Endothelial cell of umbilical vein (primary cell): ENCODE measurements around the gene DESI2. TPM values are rescaled to one million over a fixed set of nuclear protein-coding genes. Genes with fewer than 3 reads are reported as not detected.

Source experiments
- BruUV-seq: library from RNA; stranded (reverse); fragments of 400-500 nt; replicated peaks from 2 replicates; lab custom pipeline; 2021; lab: Mats Ljungman, UMichigan
- CTCF ChIA-PET: fragments of 300-600, 350-600 bp; sonication (Branson Sonifier 250); formaldehyde crosslinking; loops from one replicate; lab custom pipeline; 2021; ENCODE audit warnings: antibody characterized with exemption, inconsistent platforms; lab: Charles Lee
- POLR2A ChIA-PET: fragments of 300-600, 350-600 bp; sonication (Branson Sonifier 250); formaldehyde crosslinking; loops from one replicate; lab custom pipeline; 2021; ENCODE audit warnings: antibody characterized with exemption, inconsistent platforms; lab: Charles Lee
- DNase-seq: peaks from one replicate; pipeline ENCODE4 v3.0.0-alpha.2; 2011; ENCODE audit warnings: low read depth, low spot score
- FAIRE-seq: peaks from 2 replicates; lab custom pipeline; 2011; peaks lifted over from hg19 to GRCh38; lab: Jason Lieb, UNC
- H2AFZ ChIP-seq: 2 replicates; pipeline ENCODE4 v1.6.0; 2012; ENCODE audit warnings: low read depth, low read length, control low read depth, inconsistent platforms
- H3K27ac ChIP-seq: 2 replicates; pipeline ENCODE4 v1.5.1; 2011; ENCODE audit warnings: low read depth, mild to moderate bottlenecking, control low read depth, low read length, moderate library complexity; ENCODE audit not compliant: insufficient read depth
- H3K27me3 ChIP-seq, 2 experiments: 2 replicates each; pipeline versions ENCODE4 v1.6.0 to v1.6.1; 2011; ENCODE audit warnings: low read length in 2 of 2, mixed read lengths in 1 of 2; ENCODE audit not compliant: control insufficient read depth in 2 of 2, insufficient read depth in 2 of 2
- H3K36me3 ChIP-seq, 2 experiments: 2 replicates in 1 of 2; 3 replicates in 1 of 2; pipeline ENCODE4 v1.5.1; 2011; ENCODE audit warnings: low read length in 2 of 2, mild to moderate bottlenecking in 1 of 2, moderate library complexity in 1 of 2; ENCODE audit not compliant: control insufficient read depth in 2 of 2, insufficient read depth in 2 of 2; ENCODE audit errors: extremely low read depth in 1 of 2
- H3K4me1 ChIP-seq: 3 replicates; pipeline ENCODE4 v1.5.1; 2011; ENCODE audit warnings: mild to moderate bottlenecking, low read length; ENCODE audit not compliant: control insufficient read depth, insufficient read depth; ENCODE audit errors: extremely low read depth
- H3K4me2 ChIP-seq: 2 replicates; pipeline ENCODE4 v1.6.1; 2011; ENCODE audit warnings: low read length, control low read depth, mixed read lengths; ENCODE audit not compliant: insufficient read depth
- H3K4me3 ChIP-seq, 3 experiments: fragments of 200-600 bp in 1 of 3; sonication (generic), shearing (Covaris generic) in 1 of 3; replicated peaks in 1 of 3; 2 replicates each; pipeline ENCODE4 v1.5.1; 2011 to 2016; ENCODE audit warnings: control low read depth in 3 of 3, low read length in 3 of 3, mild to moderate bottlenecking in 2 of 3, inconsistent platforms in 1 of 3, low read depth in 1 of 3, moderate library complexity in 1 of 3; ENCODE audit not compliant: insufficient read depth in 1 of 3
- H3K79me2 ChIP-seq: 2 replicates; pipeline ENCODE4 v1.6.0; 2012; ENCODE audit warnings: low read length, inconsistent platforms; ENCODE audit not compliant: control insufficient read depth, insufficient read depth
- H3K9ac ChIP-seq: replicated peaks from 2 replicates; pipeline ENCODE3; 2011; ENCODE audit warnings: low read length, control low read depth; ENCODE audit not compliant: insufficient read depth; ENCODE audit errors: extremely low read depth
- H3K9me1 ChIP-seq: replicated peaks from 3 replicates; pipeline ENCODE4 v1.6.0; 2011; ENCODE audit warnings: mild to moderate bottlenecking, low read length; ENCODE audit not compliant: control insufficient read depth, insufficient read depth; ENCODE audit errors: extremely low read depth
- H3K9me3 ChIP-seq: replicated peaks from 2 replicates; pipeline ENCODE4 v1.5.1; 2012; ENCODE audit warnings: low read length, inconsistent platforms; ENCODE audit not compliant: control insufficient read depth, insufficient read depth
- H4K20me1 ChIP-seq: replicated peaks from 2 replicates; pipeline ENCODE3; 2011; ENCODE audit warnings: mild to moderate bottlenecking, low read length; ENCODE audit not compliant: control insufficient read depth, insufficient read depth; ENCODE audit errors: extremely low read depth
- EZH2 ChIP-seq: IDR thresholded peaks from 2 replicates; pipeline ENCODE4 v1.6.1; 2012; ENCODE audit warnings: borderline replicate concordance, low read depth, mild to moderate bottlenecking, moderate library complexity, low read length, inconsistent platforms; ENCODE audit not compliant: severe bottlenecking
- FOS ChIP-seq: IDR thresholded peaks from 2 replicates; pipeline ENCODE4 v1.6.1; 2011; ENCODE audit warnings: mild to moderate bottlenecking, low read length, moderate library complexity, borderline replicate concordance; ENCODE audit not compliant: insufficient read depth
- GATA2 ChIP-seq: IDR thresholded peaks from 2 replicates; pipeline ENCODE4 v1.7.0; 2011; ENCODE audit warnings: low read depth, mild to moderate bottlenecking, moderate library complexity, mixed read lengths, low read length; ENCODE audit not compliant: insufficient read length, insufficient read depth
- JUN ChIP-seq: IDR thresholded peaks from 2 replicates; pipeline ENCODE4 v1.6.1; 2011; ENCODE audit warnings: borderline replicate concordance, low read depth; ENCODE audit not compliant: insufficient read length, insufficient read depth
- MAX ChIP-seq: IDR thresholded peaks from 2 replicates; pipeline ENCODE4 v1.6.1; 2011; ENCODE audit not compliant: insufficient read depth, insufficient read length
- MYC ChIP-seq: IDR thresholded peaks from one replicate; pipeline ENCODE4 v1.6.1; 2011; ENCODE audit warnings: mild to moderate bottlenecking, low read depth, low read length
- POLR2A ChIP-seq: IDR thresholded peaks from 2 replicates; pipeline ENCODE4 v1.6.1; 2012; ENCODE audit warnings: low read depth, mild to moderate bottlenecking, control low read depth, low read length
- POLR2AphosphoS5 ChIP-seq: IDR thresholded peaks from 2 replicates; pipeline ENCODE4 v1.6.1; 2012; ENCODE audit warnings: low read depth, mild to moderate bottlenecking, control low read depth, low read length, moderate library complexity; ENCODE audit not compliant: insufficient read depth
- dilution Hi-C: fragments of 300-500 bp; cut with MboI; formaldehyde crosslinking; loops from one replicate; pipeline ENCODE4 v1.15.0; 2019; ENCODE audit warnings: low sequenced_read_pairs; ENCODE audit not compliant: extremely low pct_ligation_motif_present
- intact Hi-C: fragments of 100-400 bp; cut with micrococcal nuclease; formaldehyde crosslinking; loops from one replicate; pipeline ENCODE4 v1.10.0; 2022
- polyA plus RNA-seq, 4 experiments: library from polyadenylated mRNA; depleted of rRNA in 3 of 4; stranded (reverse) in 3 of 4; unstranded in 1 of 4; fragments of >200 nt; gene quantifications; 2 replicates each; pipeline versions ENCODE4 v1.2.1 to v1.2.3, GENCODE V29; 2011 to 2012; ENCODE audit warnings: missing spikeins in 1 of 4
- total RNA-seq: library from RNA; stranded (reverse); gene quantifications from 2 replicates; pipeline ENCODE4 v1.2.3, GENCODE V29; 2021
- TF ChIP-seq, protein P1 (sequence below), 2 donors: IDR thresholded peaks; 1 replicate in 1 of 2; 2 replicates in 1 of 2; pipeline ENCODE4 v1.5.1; 2011; ENCODE audit warnings: low read length in 2 of 2, mild to moderate bottlenecking in 2 of 2, moderate library complexity in 2 of 2, control low read depth in 1 of 2, inconsistent platforms in 1 of 2, low read depth in 1 of 2; ENCODE audit not compliant: insufficient read depth in 1 of 2; ENCODE audit errors: extremely low read depth in 1 of 2

The DESI2 gene
- total and polyA plus RNA-seq, 2 donors (not counting 3 experiments of a cell fraction or from before 2014, with no cell fraction given): 22.9 to 37.2 TPM

DNA sequence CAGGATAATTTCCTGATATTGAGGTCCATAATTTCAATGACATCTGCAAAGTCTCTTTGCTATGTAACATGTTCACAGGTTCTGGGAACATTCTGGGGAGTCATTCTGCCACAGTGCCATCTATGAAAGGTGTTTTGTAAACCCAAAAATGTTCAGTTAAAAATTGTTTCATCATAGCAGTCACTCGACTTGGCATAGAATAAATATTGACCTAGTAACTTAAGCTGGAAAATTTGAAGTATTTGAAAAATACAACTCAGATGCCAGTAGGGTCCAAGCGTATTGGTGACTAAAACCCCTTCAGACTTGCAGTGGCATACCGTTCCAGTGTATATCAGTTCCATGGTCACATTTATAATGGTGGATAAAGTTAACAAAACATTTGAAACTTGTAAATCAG lies 6.8 kb downstream of the DESI2 start:
- Histone ChIP-seq H3K9me1 (no peaks in the 10 kb centered on the region), H4K20me1 (peaks cover 2% of the 10 kb centered on the region), H3K4me2 (no peak overlapping the region), H3K27me3 (no peaks in the 10 kb centered on the region), H3K4me3 (no peak overlapping the region), H3K79me2 (peaks cover 79% of the 10 kb centered on the region), H3K4me1 (peaks cover 3% of the 10 kb centered on the region), H3K9me3 (no peaks in the 10 kb centered on the region), H3K36me3 (peaks cover 1 to 10% of the 10 kb centered on the region in 2 experiments), H2AFZ (no peak overlapping the region), H3K27ac (no peak overlapping the region), H3K9ac (no peak overlapping the region)
- POLR2A ChIA-PET: no interaction called here
- TF ChIP-seq FOS: no peak
- TF ChIP-seq JUN: no peak
- TF ChIP-seq, protein P1, sequence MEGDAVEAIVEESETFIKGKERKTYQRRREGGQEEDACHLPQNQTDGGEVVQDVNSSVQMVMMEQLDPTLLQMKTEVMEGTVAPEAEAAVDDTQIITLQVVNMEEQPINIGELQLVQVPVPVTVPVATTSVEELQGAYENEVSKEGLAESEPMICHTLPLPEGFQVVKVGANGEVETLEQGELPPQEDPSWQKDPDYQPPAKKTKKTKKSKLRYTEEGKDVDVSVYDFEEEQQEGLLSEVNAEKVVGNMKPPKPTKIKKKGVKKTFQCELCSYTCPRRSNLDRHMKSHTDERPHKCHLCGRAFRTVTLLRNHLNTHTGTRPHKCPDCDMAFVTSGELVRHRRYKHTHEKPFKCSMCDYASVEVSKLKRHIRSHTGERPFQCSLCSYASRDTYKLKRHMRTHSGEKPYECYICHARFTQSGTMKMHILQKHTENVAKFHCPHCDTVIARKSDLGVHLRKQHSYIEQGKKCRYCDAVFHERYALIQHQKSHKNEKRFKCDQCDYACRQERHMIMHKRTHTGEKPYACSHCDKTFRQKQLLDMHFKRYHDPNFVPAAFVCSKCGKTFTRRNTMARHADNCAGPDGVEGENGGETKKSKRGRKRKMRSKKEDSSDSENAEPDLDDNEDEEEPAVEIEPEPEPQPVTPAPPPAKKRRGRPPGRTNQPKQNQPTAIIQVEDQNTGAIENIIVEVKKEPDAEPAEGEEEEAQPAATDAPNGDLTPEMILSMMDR (IDR thresholded peaks at IDR 0.05; ENCODE audit: extremely low read depth in 1 of 2, insufficient read depth in 1 of 2, low read depth in 1 of 2, low read length in 2 of 2): no peak
- no peak for TF ChIP-seq MAX
- no peak for TF ChIP-seq MYC
- TF ChIP-seq POLR2A: no peak
- TF ChIP-seq EZH2: no peak
- TF ChIP-seq POLR2AphosphoS5: no peak
- no peak for TF ChIP-seq GATA2
- dilution Hi-C loops: no loop called here
- FAIRE-seq (no peak), DNase-seq (no peak)
- no TSS peak for BruUV-seq
- CTCF ChIA-PET: interaction anchor here (1.4 to 1.6 kb wide), 2 partner anchors 12 to 70 kb away, joined by 3 read pairs; no protein-coding TSS in a partner anchor
- intact Hi-C loops: no loop called here
